Astrocyte (in vitro differentiated cells and primary cell): Measurements from ENCODE around the gene CROCC2. TPM values are rescaled to one million over a fixed set of nuclear protein-coding genes. Genes with fewer than 3 reads are reported as not detected.

Experiments used
- DNase-seq: peaks from one replicate; pipeline ENCODE4 v3.0.0-alpha.2; 2010; ENCODE audit warnings: low read depth
- FAIRE-seq: peaks from 2 replicates; lab custom pipeline; 2011; peaks lifted over from hg19 to GRCh38; lab: Jason Lieb, UNC
- H2AFZ ChIP-seq: 2 replicates; pipeline ENCODE4 v1.6.0; 2012; ENCODE audit warnings: low read depth, low read length, inconsistent platforms
- H3K27ac ChIP-seq: 2 replicates; pipeline ENCODE4 v1.5.1; 2011; ENCODE audit warnings: low read depth, low read length, inconsistent platforms
- H3K27me3 ChIP-seq: 2 replicates; pipeline ENCODE4 v1.6.0; 2011; ENCODE audit warnings: low read length, inconsistent platforms; ENCODE audit not compliant: insufficient read depth
- H3K36me3 ChIP-seq: 2 replicates; pipeline ENCODE4 v1.5.1; 2011; ENCODE audit warnings: low read length, inconsistent platforms; ENCODE audit not compliant: insufficient read depth
- H3K4me1 ChIP-seq: 2 replicates; pipeline ENCODE4 v1.5.1; 2011; ENCODE audit warnings: low read length, inconsistent platforms; ENCODE audit not compliant: insufficient read depth
- H3K4me2 ChIP-seq: 2 replicates; pipeline ENCODE4 v1.6.0; 2012; ENCODE audit warnings: low read length, inconsistent platforms
- H3K4me3 ChIP-seq: 2 replicates; pipeline ENCODE4 v1.5.1; 2011; ENCODE audit warnings: low read depth, mild to moderate bottlenecking, low read length, inconsistent platforms; ENCODE audit not compliant: insufficient read depth
- H3K79me2 ChIP-seq: 2 replicates; pipeline ENCODE4 v1.6.0; 2012; ENCODE audit warnings: mild to moderate bottlenecking, low read length, inconsistent platforms; ENCODE audit not compliant: insufficient read depth
- H3K9ac ChIP-seq: 2 replicates; pipeline ENCODE4 v1.6.0; 2012; ENCODE audit warnings: mild to moderate bottlenecking, low read length, inconsistent platforms
- H3K9me3 ChIP-seq: 2 replicates; pipeline ENCODE4 v1.5.1; 2012; ENCODE audit warnings: low read depth, mild to moderate bottlenecking, low read length, inconsistent platforms; ENCODE audit not compliant: insufficient read depth
- H4K20me1 ChIP-seq: 2 replicates; pipeline ENCODE4 v1.6.0; 2012; ENCODE audit warnings: low read length, inconsistent platforms; ENCODE audit not compliant: insufficient read depth
- H3K27ac Mint-ChIP-seq: one replicate; pipeline ENCODE4 v1.8.0; 2021; ENCODE audit warnings: mild to moderate bottlenecking, mixed read lengths; ENCODE audit not compliant: unreplicated experiment
- H3K27me3 Mint-ChIP-seq: one replicate; pipeline ENCODE4 v1.8.0; 2021; ENCODE audit warnings: low read depth, mixed read lengths; ENCODE audit not compliant: unreplicated experiment
- H3K36me3 Mint-ChIP-seq: one replicate; pipeline ENCODE4 v1.8.0; 2021; ENCODE audit warnings: low read depth, mixed read lengths; ENCODE audit not compliant: unreplicated experiment
- H3K4me1 Mint-ChIP-seq: one replicate; pipeline ENCODE4 v1.8.0; 2021; ENCODE audit warnings: low read depth, mixed read lengths; ENCODE audit not compliant: unreplicated experiment
- H3K4me3 Mint-ChIP-seq: one replicate; pipeline ENCODE4 v1.8.0; 2021; ENCODE audit warnings: mild to moderate bottlenecking, moderate library complexity, mixed read lengths; ENCODE audit not compliant: unreplicated experiment
- H3K9me3 Mint-ChIP-seq: one replicate; pipeline ENCODE4 v1.8.0; 2021; ENCODE audit warnings: mild to moderate bottlenecking, mixed read lengths; ENCODE audit not compliant: unreplicated experiment
- CTCF ChIP-seq: IDR thresholded peaks from 2 replicates; pipeline ENCODE4 v1.5.1; 2011; ENCODE audit warnings: low read depth, mild to moderate bottlenecking, inconsistent platforms, low read length, moderate library complexity; ENCODE audit not compliant: insufficient read depth
- EZH2 ChIP-seq: IDR thresholded peaks from 2 replicates; pipeline ENCODE4 v1.6.1; 2012; ENCODE audit warnings: mild to moderate bottlenecking, low read length, inconsistent platforms; ENCODE audit not compliant: insufficient read depth
- total RNA-seq: library from RNA; stranded (reverse); gene quantifications from 2 replicates; pipeline ENCODE4 v1.2.1, GENCODE V29; 2021

The CROCC2 gene
- total RNA-seq, 1 donor from 2014 or later = not detected

- TF ChIP-seq EZH2 (no peak), CTCF (no peak)
- Histone ChIP-seq H3K79me2 (no peaks in the 10 kb centered on the region), H3K27me3 (no peaks in the 10 kb centered on the region), H3K4me2 (no peak overlapping the region), H4K20me1 (peaks cover under 1% of the 10 kb centered on the region), H3K4me1 (peaks cover 16% of the 10 kb centered on the region), H3K27ac (no peak overlapping the region), H2AFZ (no peak overlapping the region), H3K36me3 (no peaks in the 10 kb centered on the region), H3K4me3 (no peak overlapping the region), H3K9me3 (no peaks in the 10 kb centered on the region), H3K9ac (no peak overlapping the region)
- H3K27me3 Mint-ChIP-seq = peaks cover 23% of the 10 kb centered on the region
- no peak overlapping the region for H3K27ac Mint-ChIP-seq
- no peaks in the 10 kb centered on the region for H3K36me3 Mint-ChIP-seq
- no peak overlapping the region for H3K4me3 Mint-ChIP-seq
- peaks cover 2% of the 10 kb centered on the region for H3K4me1 Mint-ChIP-seq
- H3K9me3 Mint-ChIP-seq = no peaks in the 10 kb centered on the region
- no peak for DNase-seq
- no peak for FAIRE-seq
These were observed 88.2 kb downstream of the CROCC2 start for GRCh38 chr2:240994171-240994896.

- no peak for DNase-seq
- no peak overlapping the region for H3K9ac ChIP-seq
- no peak overlapping the region for H2AFZ ChIP-seq
- Mint-ChIP-seq H3K27me3 (peaks cover 32% of the 10 kb centered on the region), H3K4me3 (no peak overlapping the region), H3K9me3 (peaks cover 3% of the 10 kb centered on the region), H3K36me3 (no peaks in the 10 kb centered on the region), H3K27ac (no peak overlapping the region), H3K4me1 (peaks cover 2% of the 10 kb centered on the region)
- H3K4me1 ChIP-seq = peaks cover 16% of the 10 kb centered on the region
- FAIRE-seq = no peak
- H3K9me3 ChIP-seq = no peaks in the 10 kb centered on the region
- no peaks in the 10 kb centered on the region for H3K27me3 ChIP-seq
- H3K4me3 ChIP-seq = no peak overlapping the region
- H3K4me2 ChIP-seq = no peak overlapping the region
- H3K27ac ChIP-seq = no peak overlapping the region
- H3K36me3 ChIP-seq = no peaks in the 10 kb centered on the region
- H4K20me1 ChIP-seq = peaks cover 11% of the 10 kb centered on the region
- no peaks in the 10 kb centered on the region for H3K79me2 ChIP-seq
- TF ChIP-seq EZH2 (no peak), CTCF (no peak)
These were observed 89.2 kb downstream of the CROCC2 start for GRCh38 chr2:240995041-240996021.
